Right lobe of liver (tissue), 6 donors: Measurements from ENCODE around the gene PPP1R37. TPM values are rescaled to one million over a fixed set of nuclear protein-coding genes. Genes with fewer than 3 reads are reported as not detected.
A peak's percentile ranks its signal among the peaks of the same experiment; 100 is the strongest.

Source experiments
- ATAC-seq, 4 donors: fragments of 200-7000 bp; cut with Tn5 transposase; one replicate each; pipeline ENCODE4 v1.9.1; 2020; ENCODE audit warnings: mild to moderate bottlenecking in 4 of 4, moderate library complexity in 4 of 4
- DNase-seq, 3 donors: peaks; one replicate each; pipeline ENCODE4 v3.0.0-alpha.2; 2020
- H3K27ac ChIP-seq, 3 donors: fragments of 200-600 bp; one replicate each; pipeline ENCODE4 v1.8.0; 2022
- H3K27me3 ChIP-seq, 2 donors: fragments of 200-600 bp; one replicate each; pipeline ENCODE4 v1.8.0; 2022
- H3K36me3 ChIP-seq, 4 donors: fragments of 200-600 bp; sonication (generic) in 1 of 4; one replicate each; pipeline versions ENCODE4 v1.5.1 to v1.8.0; 2017 to 2022; ENCODE audit warnings: control low read depth in 1 of 4
- H3K4me1 ChIP-seq, 4 donors: fragments of 200-600 bp; sonication (generic) in 1 of 4; one replicate each; pipeline versions ENCODE4 v1.5.1 to v1.8.0; 2017 to 2022; ENCODE audit warnings: control low read depth in 1 of 4
- H3K4me3 ChIP-seq, 3 donors: fragments of 200-600 bp; one replicate each; pipeline ENCODE4 v1.8.0; 2022
- H3K9me3 ChIP-seq, 4 donors: fragments of 200-600 bp; sonication (generic) in 1 of 4; one replicate each; pipeline versions ENCODE4 v1.5.1 to v1.8.0; 2017 to 2022; ENCODE audit warnings: control low read depth in 1 of 4
- CTCF ChIP-seq, 4 donors: fragments of 200-600 bp in 3 of 4; fragments of 450-650 bp in 1 of 4; IDR thresholded peaks; one replicate each; pipeline versions ENCODE4 v1.5.1 to v1.8.0; 2016 to 2022; ENCODE audit warnings: antibody characterized with exemption in 4 of 4, mild to moderate bottlenecking in 2 of 4
- POLR2A ChIP-seq: fragments of 450-650 bp; IDR thresholded peaks from one replicate; pipeline ENCODE4 v1.6.1; 2017; ENCODE audit warnings: antibody characterized with exemption, mild to moderate bottlenecking
- WGBS: methylation state at CpG from one replicate; pipeline ENCODE4 v1.1.6; 2018; ENCODE audit warnings: low coverage, low lambda C conversion rate; ENCODE audit not compliant: insufficient coverage; ENCODE audit errors: missing lambda C conversion rate; 5-methylcytosine and 5-hydroxymethylcytosine counted together
- intact Hi-C, 2 donors: fragments of 100-400 bp; cut with DNase I; formaldehyde crosslinking; loops; one replicate each; pipeline versions ENCODE4 v1.11.2 to v1.14.1; 2022
- total RNA-seq, 6 experiments: library from RNA; depleted of rRNA in 2 of 6; stranded (reverse); fragments of >200 nt in 2 of 6; fragmentation: NEBNext Ultra II Directional in 3 of 6; extraction: Animal tissue kit (Norgen Biotek cat#: 25700) in 3 of 6; gene quantifications; one replicate each; pipeline versions ENCODE4 v1.1.0 to v1.2.4, GENCODE V29; 2016 to 2023
- donor health status: DM: no; HTN: yes; CAD: no.
- donor health status: DM: no; HTN: no; CAD: no.
- donor health status: DM: no; HTN: no; CAD: no.
- donor health status: DM: no; HTN: yes; CAD: no.
- donor health status: DM: no; HTN: yes; CAD: no.

PPP1R37 gene
- total RNA-seq, 6 experiments from 2014 or later = 10.1 to 14.3 (median 11.0) TPM

- no peak for DNase-seq
- H3K4me3 ChIP-seq = no peak overlapping the region
- H3K9me3 ChIP-seq = no peaks in the 10 kb centered on the region
- intact Hi-C loops = no loop called here
- H3K4me1 ChIP-seq = peaks cover 0 to 12% (median 0%) of the 10 kb centered on the region in 4 donors
- TF ChIP-seq POLR2A = no peak
- no peak for TF ChIP-seq CTCF (IDR thresholded peaks at IDR 0.05)
- no peak for ATAC-seq
- no peak overlapping the region for H3K27ac ChIP-seq
- no CpG with 5 or more reads among the region's 34 CpGs for WGBS
- no peaks in the 10 kb centered on the region for H3K27me3 ChIP-seq
- peaks cover 4 to 40% (median 22%) of the 10 kb centered on the region in 4 donors for H3K36me3 ChIP-seq
Observed at GRCh38 chr19:45071969-45072790, 20.8 kb upstream of the PPP1R37 start.

- intact Hi-C loops = no loop called here
- Histone ChIP-seq H3K4me3 (no peak overlapping the region), H3K4me1 (peaks cover 0 to 19% (median under 1%) of the 10 kb centered on the region in 4 donors), H3K9me3 (no peaks in the 10 kb centered on the region), H3K27me3 (no peaks in the 10 kb centered on the region), H3K36me3 (peaks cover 0 to 17% (median 9%) of the 10 kb centered on the region in 4 donors), H3K27ac (no peak overlapping the region)
- WGBS = 70% methylated on average over 10 of the region's 11 CpGs
- DNase-seq (no peak), ATAC-seq (no peak)
- TF ChIP-seq POLR2A (no peak), CTCF (IDR thresholded peaks at IDR 0.05) (no peak)
Observed at GRCh38 chr19:45074744-45075300, 18.2 kb upstream of the PPP1R37 start.

- peak overlapping the region in 1 of 3 donors; percentile 29 for H3K27ac ChIP-seq
- peaks cover 0 to 25% (median 3%) of the 10 kb centered on the region in 4 donors for H3K4me1 ChIP-seq
- 23% methylated on average over 14 of the region's 26 CpGs for WGBS
- peaks cover 0 to 10% (median 3%) of the 10 kb centered on the region in 4 donors for H3K36me3 ChIP-seq
- no peaks in the 10 kb centered on the region for H3K9me3 ChIP-seq
- peak overlapping the region; percentile 24 to 56 (median 38) for H3K4me3 ChIP-seq
- DNase-seq (peak; percentile 70 to 87 (median 76)), ATAC-seq (peak; percentile 30 to 54 (median 46))
- intact Hi-C loops = no loop called here
- TF ChIP-seq CTCF (IDR thresholded peaks at IDR 0.05) (no peak), POLR2A (no peak)
- H3K27me3 ChIP-seq = no peaks in the 10 kb centered on the region
Observed at GRCh38 chr19:45075301-45076028, 17.5 kb upstream of the PPP1R37 start.

GRCh38 chr19:45076029-45076850, 16.7 kb upstream of the PPP1R37 start, which contains the start of gene ZNF296:
Gene ZNF296, minus strand, starts transcription at chr19:45076478. Its CDS starts 105 bp downstream, at chr19:45076373.
- Histone ChIP-seq H3K4me1 (peaks cover 0 to 29% (median 5%) of the 10 kb centered on the region in 4 donors), H3K36me3 (peaks cover 0 to 5% (median 0%) of the 10 kb centered on the region in 4 donors), H3K27me3 (no peaks in the 10 kb centered on the region), H3K27ac (peak within 1 kb of the TSS in 1 of 3 donors; percentile 29), H3K9me3 (no peaks in the 10 kb centered on the region), H3K4me3 (peak within 1 kb of the TSS; percentile 24 to 56 (median 38))
- intact Hi-C loops = no loop called here
- 5% methylated on average over 8 of the region's 81 CpGs for WGBS
- peak; percentile 83 to 90 (median 90) for DNase-seq
- TF ChIP-seq POLR2A (peak; percentile 46), CTCF (IDR thresholded peaks at IDR 0.05) (no peak)
- peak; percentile 75 to 88 (median 84) for ATAC-seq
